HG03354 (cell line): ENCODE results near the gene ARHGAP6.

Experiments
- ATAC-seq: cut with Tn5 transposase; IDR thresholded peaks from one replicate; pipeline ENCODE4 v1.9.1; 2021; ENCODE audit warnings: mild to moderate bottlenecking; ENCODE audit not compliant: unreplicated experiment, poor library complexity, severe bottlenecking

The ARHGAP6 gene

DNA sequence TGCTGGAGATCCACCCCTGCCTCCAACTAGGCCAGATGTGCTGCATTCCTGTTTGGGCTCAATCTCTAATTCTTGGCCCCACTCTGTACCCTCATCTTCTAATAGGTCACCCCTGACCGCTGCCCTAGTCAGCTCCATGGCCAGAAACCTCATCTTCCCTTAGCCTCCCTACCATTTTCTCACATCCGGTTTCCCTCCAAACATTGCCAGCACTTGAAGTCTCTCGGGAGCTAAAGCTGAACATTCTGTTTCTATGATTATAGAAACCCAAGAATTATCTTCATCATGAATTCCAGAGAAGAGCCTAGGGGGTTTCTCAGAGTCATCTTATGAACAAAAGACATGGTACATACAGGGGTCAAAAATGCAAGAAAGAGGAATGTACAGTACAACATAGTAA is 192.8 kb downstream of the ARHGAP6 start:
- ATAC-seq: no peak

DNA sequence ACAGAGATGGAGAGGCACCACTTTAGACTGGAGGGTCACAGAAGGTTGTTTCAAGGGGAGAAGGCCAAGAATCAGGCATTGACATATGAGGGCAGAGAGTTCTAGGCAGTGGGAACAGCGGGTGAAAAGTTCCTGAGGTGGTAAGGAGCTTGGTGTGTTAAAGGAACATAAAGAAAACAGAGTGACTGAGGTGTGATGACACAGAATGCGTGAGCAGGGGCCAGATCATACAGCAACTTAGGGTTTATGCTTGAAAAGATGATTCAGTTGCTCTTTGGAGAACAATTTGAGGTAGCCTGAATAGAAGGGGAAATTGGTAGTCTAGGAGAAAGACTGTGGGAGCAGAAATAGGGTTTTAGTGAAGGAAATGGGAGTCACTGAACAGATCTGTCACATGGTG is 193.3 kb downstream of the ARHGAP6 start:
- ATAC-seq: no peak

DNA sequence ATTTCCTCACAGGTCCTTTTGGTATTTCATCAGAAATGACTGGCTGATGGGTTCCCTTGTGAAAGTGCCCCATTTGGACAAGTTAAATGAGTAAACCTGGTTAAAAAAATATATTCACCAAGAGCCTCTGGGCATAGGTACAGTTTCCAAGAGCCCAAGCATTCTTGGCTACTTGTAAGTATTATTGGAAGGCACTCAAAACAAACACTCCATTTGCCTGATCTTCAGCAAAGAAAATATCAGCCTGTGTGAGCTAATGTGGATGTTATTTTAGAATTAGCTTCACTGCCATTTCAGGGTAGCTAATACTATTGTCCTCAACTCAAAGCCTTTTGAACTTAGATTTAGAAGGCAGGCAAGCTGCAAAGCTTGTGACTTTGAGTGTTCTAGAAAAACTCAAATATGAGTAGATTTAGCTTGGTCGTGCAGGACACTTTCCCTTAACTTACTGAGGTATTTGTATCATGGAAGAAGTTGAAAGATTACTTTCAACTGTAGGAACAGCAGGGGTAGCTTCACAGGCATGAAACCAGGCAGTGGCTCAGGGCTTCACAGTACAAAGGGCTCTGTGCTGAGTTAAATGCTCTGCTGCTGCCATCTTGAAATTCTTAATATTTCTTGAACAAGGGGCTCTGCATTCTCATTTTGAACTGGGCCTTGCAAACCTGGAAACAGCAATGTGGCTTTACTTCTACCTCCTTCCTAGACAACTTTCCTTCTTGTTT is 195.3 kb downstream of the ARHGAP6 start:
- ATAC-seq: no peak

DNA sequence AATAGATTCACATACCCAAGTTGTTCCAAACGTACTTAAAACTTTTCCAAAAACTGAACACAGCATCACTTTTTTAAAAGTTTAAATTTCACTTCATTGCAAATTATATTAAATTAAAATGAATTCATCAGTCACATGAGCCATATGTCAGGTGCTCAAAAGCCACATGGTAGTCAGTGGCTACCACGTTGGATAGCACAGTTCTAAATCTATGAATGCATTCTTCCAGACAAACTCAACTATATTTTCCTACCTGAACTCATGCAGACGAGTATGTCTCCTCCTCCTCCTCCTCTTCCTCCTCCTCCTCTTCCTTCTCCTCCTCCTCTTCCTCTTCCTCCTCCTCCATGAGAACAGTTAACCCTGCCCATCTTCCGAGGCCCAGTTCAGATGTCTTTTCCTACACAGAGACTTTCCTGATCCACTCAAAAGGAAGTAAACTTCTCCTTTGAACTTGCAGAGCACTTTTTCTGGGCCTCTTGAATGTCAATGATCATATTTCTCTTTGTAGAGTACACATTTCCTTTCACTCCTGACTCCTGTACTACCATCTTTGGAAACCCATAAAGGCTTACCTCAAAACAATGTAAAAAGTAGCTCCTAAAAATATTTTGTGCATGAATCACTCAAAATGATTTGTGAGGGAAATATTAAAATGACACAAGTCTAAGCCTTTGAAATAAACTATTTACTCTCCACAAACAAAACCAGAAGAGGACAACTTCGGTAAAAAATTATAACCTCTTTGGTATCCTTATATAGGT is 199.9 kb downstream of the ARHGAP6 start:
- ATAC-seq: no peak

DNA sequence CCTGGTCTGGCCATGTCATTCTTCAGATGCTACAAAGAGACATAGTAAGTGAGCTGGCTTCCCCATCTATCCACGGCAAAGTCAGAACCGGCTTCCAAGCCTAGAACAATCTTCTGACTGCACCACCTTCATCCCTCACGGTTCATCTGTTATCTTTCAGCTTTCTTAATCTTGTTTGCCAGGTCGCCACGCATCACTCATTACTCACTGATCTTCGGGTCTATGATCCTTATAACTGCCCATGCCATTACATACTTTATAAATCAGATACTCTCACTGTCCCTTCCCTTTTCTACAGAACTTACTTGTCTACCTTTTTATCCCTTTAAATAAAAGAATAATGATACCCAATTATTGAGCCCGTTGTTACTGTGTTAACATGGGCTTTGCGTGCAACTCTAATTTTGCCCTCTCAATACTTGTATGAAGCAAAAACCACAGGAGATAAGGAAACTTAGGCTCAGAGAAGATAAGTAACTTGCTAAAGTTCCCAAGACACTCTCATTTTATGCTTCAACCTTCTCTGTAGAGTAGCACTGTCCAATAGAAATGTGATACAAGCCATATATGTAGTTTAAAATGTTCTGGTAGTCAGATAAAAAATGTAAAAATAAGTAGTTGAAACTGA is 200.8 kb downstream of the ARHGAP6 start:
- ATAC-seq: no peak

DNA sequence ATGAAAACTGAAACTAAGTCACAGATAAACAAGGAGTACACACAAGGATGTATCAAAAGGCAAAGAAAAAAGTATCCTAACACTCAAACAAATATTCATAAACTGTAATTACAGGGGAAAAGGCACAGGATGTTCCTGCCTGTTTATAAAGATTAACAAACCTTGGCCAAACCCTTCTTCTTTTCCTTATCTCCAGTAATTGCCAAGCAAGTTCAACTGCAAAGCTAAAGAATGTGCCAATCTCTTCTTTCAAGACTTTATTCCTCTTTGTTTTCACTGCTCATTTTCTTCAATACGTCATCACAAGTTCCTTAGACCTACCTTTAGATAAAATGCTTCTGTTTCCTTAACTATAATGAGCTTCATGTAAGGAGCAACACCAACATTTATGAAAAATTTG is 201.3 kb downstream of the ARHGAP6 start:
- no peak for ATAC-seq

DNA sequence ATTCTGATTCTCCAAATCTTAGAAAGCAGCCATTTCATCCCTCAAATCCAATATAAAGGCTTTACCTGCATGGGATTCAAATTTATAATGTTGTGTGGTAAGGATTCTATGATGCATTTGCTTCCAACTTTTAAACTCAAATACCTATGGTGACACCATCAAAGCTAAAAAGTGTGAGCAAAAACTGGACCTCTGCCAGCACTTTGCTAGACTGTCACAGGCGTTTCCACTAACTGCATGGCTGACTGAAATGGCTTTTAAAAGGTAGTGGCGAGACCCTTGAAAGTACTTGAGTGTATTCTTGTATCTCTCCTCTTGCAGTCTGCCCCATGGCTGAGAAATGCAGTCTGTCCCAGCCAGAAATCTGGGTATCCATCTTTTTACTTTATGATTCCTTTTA is 203.1 kb downstream of the ARHGAP6 start:
- ATAC-seq: no peak

DNA sequence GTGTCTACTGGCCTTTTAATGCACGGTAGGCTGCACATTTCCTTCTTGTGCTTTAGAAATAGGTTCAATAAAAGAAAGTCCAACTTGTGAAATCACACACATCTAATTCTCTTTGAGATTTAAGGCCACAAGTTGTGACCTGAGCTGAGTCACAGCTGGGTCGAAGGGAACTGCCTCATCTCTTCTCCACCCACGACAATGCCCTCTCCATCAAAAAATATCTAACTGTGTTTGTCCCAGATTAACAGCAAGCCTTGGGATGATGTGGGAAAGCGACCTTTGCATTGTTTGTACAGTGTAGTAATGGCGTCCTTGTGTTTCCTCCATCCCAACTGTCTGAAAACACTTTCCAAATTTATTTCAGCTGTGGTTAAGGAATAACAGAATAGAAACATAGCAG is 203.6 kb downstream of the ARHGAP6 start:
- ATAC-seq: no peak

DNA sequence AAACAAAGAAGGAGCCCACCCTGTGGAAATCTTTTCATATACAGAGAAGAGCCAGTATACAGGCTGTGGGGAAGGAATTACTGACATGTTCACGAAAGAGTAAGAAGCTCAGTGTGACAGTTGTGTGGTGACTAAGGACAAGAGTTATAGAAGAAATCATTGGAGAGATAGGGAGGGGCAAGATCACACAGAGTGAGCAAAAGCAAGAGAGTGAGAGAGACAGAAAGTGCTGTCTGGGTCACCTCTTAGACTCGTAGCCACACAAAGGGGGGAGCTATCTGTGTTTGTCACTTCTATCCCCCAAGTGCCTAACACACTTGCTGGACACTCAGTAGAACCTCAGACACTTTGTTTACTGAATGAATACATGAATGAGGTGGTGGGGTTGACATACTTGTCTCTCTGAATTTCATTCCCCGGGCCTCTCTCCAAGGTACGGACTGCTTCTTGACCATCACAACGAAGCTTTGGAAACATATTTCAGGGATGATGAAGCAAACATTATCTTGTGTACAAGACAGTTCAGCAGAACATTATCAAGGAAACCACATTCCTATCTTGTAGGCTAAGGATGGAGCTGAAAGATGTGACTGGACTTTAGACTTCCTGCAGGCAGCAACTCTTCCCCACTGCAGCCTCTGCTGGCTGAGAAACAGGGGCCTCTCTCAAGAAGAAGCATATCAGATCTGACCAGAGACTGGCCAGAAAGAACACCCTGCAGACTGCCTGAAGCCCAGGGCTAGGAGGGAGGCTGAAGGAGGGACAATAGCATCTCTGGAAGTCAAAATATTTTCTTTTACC is 204.3 kb downstream of the ARHGAP6 start:
- ATAC-seq: no peak

DNA sequence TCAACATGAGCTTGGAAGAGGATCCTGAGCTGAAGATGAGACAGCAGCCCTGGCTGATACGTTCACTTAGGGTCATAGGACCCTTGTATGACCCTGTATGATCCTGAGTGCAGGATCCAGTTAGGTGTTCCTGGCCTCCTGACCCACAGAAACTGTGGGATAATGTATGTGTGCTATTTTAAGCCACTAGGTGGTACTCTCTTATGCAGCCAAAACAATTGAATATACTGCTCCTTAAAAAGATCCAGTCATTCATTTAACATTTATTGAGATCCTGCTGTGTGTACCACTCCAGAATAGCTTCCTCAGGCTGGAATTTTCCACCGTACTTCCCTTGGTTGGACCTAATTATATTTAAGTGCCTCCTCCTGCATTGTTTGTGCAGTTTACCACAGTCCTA is 205.4 kb downstream of the ARHGAP6 start:
- ATAC-seq: no peak

DNA sequence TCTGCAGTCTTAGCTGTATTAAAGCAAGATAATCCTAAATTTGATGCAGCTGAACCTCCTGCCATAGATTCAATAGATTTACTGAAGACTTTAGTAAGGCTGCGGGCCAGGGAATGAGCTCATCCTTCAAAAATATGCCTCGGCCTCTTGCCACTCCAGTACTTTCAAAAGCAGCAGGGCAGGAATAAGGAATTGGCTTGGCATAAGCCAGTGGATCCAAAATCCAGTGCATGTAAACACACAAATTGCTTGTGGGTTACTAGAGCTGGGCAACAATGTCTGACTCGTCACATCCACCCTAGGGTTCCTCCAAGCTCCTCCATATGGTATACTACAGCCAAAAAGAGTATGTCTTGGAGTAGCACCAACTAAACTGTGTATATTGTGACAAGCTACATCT is 207.6 kb downstream of the ARHGAP6 start:
- no peak for ATAC-seq

DNA sequence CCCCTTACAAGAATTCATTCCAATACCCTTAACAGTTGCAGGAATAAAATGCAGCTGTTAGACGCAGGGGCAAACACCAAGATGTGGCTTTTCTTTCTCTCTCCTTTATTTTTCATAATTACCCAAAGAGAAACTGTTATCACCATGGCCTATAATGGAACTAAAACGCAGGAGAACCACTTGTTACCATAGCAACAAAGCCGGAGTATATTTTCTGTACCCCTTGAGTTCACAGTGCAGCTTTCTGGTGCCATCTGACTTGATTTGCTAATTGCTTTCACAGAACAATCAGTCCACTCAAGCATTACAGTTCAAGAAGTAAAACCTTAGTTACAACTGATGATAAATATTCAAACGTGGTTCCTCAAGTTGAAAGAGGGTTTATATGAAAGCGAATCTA is 214.6 kb downstream of the ARHGAP6 start:
- ATAC-seq: no peak

DNA sequence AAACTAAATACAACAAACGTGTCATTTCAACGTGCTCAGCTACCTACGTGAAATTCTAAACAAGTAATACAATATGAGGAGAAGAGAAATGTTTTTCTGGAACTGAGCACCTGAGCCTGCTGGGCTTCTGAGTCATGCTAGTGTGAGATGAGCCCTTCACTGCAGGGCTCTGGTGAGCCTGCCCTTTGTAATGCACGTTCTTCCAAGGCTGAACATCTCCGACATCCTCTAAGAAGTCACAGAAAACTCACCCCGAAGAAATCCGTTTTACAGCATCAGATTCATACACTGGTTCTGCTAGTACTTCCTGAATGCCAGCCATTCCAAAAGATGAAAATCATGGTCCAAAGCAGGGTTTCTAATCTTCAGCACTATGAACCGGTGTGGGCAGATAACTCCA is 215.4 kb downstream of the ARHGAP6 start:
- ATAC-seq: no peak

DNA sequence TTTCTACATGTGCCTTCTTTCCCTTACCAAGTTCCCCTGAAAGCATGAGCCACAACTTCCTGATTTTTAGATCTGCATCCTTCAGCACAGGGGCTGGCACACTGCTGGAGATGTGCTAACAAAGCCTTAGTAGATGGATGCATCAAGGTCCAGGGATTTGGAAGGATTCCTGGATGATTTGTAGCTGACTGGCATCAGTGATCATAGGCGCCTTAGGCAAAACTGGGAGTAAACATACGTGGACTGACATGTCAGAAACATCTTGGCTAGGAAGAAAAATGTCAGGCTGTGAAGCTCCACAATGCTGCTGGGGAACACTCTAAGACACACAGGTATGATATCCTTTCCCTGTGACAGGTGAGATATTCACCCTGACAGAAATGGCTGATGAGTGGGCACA is 216.1 kb downstream of the ARHGAP6 start:
- no peak for ATAC-seq

DNA sequence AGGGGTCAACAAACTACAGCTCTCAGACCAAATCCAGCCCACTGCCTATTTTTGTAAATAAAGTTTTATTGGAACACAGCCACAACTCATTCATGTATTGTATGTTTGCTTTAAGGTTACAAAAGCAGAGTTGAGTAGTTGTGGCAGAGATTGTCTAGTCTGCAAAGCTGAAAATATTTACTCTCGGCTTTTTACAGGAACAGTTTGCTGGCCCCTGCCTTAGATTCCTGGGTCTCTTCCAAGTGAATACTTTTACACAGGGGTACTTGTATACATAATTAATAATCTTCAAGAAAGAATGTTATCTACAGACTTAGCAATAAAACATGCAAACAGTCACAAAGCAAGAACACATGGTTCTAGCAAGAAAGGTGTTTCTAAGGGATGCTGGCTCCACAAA is 218.3 kb downstream of the ARHGAP6 start:
- no peak for ATAC-seq

DNA sequence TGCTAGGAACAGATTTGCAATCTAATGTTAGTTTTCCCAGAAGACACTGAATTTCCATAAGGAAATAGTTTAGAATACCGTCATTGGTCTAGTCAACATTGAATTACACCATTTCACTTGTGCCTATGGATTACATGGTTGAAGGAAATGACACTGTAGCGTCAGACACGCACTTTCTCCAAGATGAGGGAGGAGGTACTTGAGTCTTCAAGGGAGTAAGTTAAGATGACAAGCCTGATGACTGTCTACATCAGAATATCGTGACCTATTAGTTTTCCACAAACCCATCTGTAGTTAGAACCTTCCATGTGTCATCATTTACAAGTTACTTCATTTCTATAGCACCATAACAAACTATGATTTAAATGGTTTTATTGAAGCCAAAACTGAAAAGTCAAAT is 218.8 kb downstream of the ARHGAP6 start:
- no peak for ATAC-seq

DNA sequence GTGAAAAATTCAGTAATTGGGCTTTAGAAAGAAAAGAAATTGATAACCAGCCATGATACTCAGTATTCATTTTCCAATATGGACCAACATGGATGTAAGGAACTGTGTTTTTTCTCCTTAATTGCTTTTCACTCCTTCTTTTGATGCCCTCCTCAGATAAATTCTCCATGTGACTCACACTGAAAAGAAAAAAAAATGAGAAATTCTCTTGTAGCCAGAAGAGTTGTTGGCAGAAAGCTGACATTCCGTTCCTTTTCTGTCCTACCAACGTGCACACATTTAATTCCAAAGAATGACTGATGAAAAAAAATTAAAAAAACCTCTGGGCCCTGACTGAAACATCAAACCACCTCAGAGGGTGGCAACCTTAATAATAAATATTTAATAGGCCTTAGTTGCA is 219.4 kb downstream of the ARHGAP6 start:
- ATAC-seq: no peak

DNA sequence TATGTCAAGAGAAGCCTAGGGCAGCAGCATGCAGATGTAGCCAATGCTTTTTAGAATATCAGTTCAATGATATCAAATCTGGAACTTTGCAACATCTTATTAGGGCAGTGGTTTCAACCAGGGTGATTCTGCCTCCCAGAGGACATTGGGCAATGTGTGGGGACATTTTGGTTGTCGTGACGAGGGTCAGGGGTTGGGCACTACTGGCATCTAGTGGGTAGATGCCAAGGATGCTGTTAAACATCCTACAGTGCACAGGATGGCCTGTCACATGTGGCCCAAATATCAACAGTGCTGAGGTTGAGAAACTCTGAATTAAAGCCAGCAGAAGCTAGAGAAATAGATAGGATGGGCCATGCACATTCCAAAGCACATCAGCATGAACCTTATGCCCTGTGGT is 220.2 kb downstream of the ARHGAP6 start:
- no peak for ATAC-seq

DNA sequence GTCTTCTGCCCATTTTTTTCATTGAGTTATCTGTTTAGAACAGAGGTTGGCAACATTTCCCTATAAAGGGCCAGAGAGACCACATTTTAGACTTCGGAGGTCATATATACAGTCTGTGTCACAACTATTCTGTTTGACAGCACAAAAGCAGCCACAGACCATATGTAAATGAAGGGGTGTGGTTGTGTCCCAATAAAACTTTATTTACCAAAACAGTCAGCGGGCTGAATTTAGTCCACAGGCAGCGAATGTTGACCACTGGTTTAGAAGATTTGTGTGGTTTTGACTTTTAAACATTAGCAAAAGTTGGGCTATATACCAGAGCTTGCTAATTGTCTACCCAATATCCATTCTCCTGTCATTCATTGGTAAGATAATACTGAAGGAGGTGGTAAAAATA is 221.7 kb downstream of the ARHGAP6 start:
- ATAC-seq: no peak

DNA sequence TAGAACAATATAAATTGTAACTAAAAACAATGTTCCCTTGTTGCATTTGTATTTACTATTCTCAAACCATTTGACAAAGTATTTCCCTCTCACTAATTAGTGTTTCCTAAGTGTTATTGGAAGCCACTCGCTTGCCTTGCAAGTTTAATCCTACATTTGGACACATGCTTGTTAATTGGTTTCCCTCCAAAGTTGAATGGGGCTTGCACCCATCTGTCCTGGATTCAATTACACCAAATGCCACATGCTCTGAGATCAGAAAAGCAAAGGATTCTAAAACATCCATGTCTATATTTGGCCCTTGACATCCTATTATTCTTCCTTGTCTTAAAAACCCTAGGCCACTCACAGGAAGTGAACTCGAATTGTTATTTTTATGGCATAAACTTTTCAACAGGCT is 225.9 kb downstream of the ARHGAP6 start:
- ATAC-seq: no peak
